ELF-1 (cell line): Measurements from ENCODE around the gene CDIPT.
"Not testable (repeated sequence)": the region's sequence is repeated elsewhere in the genome, so short reads cannot be mapped to it uniquely, and the experiment has no call there.

Experiments used
- DNase-seq: peaks from one replicate; pipeline ENCODE4 v3.0.0-alpha.2; 2016; ENCODE audit warnings: low read depth, low spot score

Gene CDIPT

GRCh38 chr16:29862884-29863668 lies at the start of gene CDIPT:
CDIPT (minus strand) TSS chr16:29863226; CDS start chr16:29862857, 369 bp downstream.
- peak; percentile 98 for DNase-seq

GRCh38 chr16:29912087-29912486 lies 49.1 kb upstream of the CDIPT start:
- no peak for DNase-seq

GRCh38 chr16:29911676-29912010 lies 48.6 kb upstream of the CDIPT start:
- DNase-seq = no peak

DNA sequence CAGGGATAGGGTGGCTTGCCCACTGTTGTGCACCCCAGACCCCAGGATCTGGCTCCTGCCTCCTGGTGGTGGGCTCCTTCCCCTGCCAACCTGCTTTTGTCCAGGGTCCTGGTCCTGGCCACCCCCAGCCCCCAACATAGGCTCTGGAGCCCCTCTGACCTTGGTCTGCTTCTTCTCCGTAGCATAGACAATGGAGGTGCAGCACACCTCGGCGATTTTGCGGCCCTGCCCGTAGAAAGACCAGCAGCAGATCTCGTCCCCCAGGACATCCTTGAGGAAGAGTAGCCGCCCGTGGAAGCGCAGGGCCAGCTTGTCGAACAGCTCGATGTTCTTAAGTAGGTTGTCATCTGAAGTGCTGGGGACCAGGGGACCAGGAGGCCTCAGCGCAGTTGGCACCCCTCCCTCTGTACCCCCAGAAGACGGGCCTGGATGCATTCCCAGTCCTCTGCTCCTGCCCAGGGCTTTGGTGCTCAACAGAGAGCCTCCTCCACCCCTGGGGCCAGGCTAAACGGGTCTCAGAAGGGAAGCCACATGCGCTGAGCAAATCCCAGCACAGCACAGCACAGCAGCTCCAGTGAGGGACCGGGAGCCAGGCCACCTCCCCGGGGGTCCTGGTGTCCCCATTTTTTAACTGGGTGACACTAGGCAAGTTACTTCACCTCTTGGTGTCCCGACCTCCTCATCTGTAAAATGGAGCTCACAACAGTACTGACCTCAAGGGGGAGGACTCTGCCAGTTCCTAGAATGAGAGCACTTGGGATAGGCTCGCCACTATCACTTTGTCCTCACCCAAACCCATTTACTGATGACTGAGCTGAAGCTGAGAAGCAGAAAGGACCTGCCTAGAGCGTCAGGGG lies 48.0 kb upstream of the CDIPT start:
- no peak for DNase-seq

DNA sequence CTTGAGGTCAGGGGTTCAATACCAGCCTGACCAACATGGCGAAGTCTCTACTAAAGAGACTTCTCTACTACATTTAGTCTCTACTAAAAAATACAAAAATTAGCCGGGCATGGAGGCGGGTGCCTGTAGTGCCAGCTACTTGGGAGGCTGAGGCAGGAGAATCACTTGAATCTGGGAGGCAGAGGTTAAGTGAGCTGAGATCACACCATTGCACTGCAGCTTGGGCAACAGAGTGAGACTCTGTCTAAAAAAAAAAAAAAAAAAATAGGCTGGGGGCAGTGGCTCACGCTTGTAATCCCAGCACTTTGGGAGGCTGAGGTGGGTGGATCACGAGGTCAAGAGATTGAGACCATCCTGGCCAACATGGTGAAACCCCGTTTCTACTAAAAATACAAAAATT lies 46.8 kb upstream of the CDIPT start:
- not testable (repeated sequence) for DNase-seq

DNA sequence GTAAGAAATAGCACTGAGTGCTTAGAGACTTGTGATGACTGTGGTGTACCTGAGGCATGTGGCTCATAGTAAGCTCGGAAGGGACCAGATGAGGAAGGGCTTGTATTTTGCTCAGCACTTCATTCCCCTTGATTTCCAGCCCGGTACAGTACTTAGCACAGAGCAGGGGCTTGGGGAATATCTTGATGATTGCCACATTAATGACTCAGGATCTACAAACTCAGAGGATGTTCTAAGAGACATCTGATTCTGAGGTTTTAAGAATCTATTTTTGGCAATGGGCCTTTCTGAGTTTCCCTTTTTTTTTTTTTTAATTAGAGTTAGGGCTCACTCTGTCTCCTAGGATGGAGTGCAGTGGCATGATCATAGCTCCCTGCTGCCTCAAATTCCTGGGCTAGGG lies 46.4 kb upstream of the CDIPT start:
- DNase-seq = no peak

DNA sequence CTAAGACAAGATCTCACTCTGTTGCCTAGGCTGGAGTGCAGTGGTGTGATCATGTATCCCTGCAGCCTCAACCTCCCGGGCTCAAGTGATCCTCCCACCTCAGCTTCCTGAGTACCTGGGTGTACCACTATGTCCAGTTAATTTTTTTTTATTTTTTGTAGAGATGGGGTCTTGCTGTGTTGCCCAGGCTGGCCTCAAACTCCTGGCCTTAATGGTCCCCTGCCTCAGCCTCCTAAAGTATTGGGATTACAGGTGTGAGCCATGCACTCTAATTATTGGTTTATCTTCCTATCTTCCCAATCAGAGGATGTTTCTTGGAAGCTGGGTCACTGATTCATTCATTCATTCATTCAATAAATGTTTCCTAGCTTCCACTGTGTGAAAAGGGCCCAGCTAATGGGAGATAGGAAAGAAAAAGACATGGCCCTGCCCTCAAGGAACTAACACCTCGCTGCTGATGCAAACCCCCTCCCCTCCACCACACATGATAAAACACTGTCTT lies 45.7 kb upstream of the CDIPT start:
- no peak for DNase-seq

DNA sequence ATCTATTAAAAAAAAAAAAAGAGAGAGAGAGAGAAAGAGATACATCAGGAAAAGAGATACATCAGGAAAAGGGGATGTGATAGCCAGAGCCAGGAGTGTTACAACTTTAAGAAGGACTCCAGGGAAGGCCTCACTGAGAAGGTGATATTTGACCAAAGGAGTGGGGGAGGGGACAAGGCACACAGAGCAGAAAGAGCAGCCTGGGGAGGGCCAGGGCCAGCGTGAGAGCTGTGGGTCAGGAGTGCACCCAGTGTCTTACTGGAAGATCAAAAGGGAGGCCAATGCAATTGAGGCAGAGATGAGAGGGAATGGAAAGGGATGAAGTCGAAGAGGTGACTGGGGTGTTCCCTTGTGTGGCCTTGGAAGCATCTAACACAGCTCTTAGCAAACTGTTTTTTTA lies 44.9 kb upstream of the CDIPT start:
- no peak for DNase-seq

DNA sequence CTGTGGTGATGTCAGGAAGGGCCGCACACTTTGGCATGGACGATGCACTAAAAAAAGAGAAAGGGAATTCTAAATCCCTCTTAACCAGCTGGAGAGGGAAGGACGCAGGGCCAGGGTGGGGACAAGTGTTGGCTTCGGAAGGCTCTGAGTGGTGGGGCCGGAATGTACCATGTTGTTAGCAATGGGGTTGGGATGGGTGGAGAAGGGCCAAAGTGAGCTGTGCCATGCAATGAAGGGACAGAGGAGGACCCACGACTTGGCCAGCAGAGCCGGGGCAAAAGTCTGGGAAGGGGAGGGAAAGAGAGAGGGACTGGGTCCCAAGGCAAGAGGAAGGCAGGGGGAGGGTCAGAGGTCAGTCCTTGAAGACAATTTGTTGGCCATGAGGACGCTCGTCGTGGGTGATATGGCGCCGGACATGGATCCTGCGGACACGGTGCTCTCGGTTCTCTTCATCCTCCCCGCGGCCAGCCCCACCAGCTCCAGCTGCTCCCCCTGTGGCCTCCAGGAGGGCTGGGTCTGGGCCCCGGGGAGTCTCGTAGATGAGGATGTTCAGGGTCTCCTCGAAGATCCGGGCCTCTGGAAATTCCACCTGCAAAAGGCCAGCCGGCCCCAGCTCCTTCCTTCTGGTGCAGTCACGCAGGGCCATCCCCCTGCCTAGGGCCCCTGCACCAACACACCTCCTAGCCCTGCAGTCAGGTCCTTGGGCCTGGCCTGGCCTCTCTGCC lies 43.7 kb upstream of the CDIPT start:
- no peak for DNase-seq

DNA sequence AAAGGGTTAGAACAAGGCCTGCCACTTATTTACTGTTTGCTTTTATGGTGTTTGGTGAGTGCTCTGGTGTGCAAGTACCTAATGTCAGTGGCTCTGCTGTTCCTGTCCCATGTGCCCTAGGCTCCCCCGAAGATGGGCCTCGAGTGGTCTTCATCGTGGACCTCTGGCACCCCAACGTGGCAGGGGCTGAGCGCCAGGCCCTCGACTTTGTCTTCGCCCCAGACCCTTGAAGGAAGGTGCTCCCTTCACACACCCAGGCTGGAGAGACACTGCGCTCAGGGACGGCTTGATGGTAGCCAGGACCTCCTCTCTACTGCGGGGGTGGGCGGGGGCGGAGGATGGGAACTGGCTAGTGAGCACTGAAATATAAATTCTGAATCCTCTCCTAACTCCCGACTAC lies 42.6 kb upstream of the CDIPT start:
- DNase-seq = no peak

DNA sequence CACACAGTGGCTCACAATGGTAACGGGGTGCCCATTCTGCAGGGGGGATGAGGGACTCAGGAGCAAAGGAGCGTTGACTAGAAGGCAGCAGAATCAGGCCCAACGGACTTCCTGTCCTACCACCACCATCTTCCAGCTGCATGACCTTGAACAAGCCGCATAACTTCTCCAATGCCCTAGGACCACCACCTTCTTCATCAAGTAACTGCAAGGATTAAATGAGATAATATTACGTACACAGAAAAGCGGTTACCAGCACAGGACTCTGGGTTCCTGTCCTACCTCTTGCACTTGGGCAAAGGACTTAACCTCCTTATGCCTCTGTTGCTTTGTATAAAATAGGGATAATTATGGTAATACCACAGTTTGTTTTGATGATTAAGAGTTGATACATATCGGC lies 41.9 kb upstream of the CDIPT start:
- no peak for DNase-seq

- no peak for DNase-seq
Measured at GRCh38 chr16:29903590-29903989, 40.6 kb upstream of the CDIPT start.

DNA sequence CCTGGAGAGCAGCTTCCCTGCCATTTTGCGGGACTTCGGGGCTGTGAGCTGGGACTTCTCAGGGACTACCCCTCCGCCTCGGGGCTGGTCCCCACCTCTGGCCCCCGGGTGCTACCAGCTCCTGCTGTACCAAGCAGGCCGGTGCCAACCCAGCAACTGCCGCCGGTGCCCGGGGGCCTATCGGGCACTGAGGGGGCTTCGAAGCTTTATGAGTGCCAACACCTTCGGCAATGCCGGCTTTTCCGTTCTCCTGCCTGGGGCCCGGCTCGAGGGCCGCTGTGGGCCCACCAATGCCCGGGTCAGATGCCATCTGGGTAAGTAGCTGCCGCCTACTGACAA lies 38.5 kb upstream of the CDIPT start:
- DNase-seq = no peak

- DNase-seq = no peak
Measured at GRCh38 chr16:29900888-29901606, 38.0 kb upstream of the CDIPT start.

DNA sequence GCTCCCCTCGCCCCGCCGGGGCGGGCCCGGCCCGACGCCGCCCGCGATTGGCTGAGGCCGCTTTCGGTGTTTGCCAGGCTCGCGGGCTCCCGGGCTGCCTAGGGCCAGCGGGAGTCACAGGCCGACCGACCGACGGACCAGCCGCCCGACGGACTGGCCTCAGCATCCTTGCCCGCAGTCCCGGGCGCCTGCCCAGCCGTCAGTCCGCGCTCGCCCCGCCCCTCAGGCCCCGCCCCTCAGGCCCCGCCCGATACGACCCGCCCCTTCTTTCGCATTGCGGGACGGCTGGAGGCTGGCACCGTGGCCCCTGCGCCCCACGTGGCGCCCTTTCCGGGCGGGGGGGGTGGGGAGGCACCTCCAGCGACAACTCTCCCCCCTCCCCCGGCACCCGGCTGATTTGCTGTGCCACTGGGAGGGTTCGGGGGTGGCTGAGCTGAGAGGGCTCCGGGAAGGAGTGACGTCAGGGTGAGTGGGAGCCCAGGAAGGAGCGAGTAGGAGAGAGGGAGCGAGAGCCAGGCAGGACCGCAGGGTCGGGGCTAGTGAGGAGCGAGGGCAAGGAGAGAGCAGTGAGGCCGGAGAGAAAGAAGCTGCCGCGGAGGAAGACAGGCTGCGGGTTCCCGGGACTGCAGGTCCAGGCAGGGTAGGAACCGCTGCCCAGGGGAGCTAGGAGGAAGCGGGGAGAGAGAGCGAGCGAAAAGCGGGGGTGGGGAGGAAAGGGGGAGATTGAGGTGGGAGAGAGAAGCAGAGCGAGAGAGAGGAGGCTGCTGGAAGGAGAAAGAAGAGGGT lies 37.3 kb upstream of the CDIPT start, which contains the start of gene ASPHD1:
ASPHD1 (plus strand) TSS at position 387 of the 786 bp plus-strand sequence. CDS start 484 bp downstream, outside the sequence.
- peak; percentile 72 for DNase-seq

- peak; percentile 95 for DNase-seq
Measured at GRCh38 chr16:29899516-29900101, 36.6 kb upstream of the CDIPT start, which contains the start of gene SEZ6L2. SEZ6L2 (minus strand) TSS chr16:29899550; CDS start chr16:29899019, 531 bp downstream.

DNA sequence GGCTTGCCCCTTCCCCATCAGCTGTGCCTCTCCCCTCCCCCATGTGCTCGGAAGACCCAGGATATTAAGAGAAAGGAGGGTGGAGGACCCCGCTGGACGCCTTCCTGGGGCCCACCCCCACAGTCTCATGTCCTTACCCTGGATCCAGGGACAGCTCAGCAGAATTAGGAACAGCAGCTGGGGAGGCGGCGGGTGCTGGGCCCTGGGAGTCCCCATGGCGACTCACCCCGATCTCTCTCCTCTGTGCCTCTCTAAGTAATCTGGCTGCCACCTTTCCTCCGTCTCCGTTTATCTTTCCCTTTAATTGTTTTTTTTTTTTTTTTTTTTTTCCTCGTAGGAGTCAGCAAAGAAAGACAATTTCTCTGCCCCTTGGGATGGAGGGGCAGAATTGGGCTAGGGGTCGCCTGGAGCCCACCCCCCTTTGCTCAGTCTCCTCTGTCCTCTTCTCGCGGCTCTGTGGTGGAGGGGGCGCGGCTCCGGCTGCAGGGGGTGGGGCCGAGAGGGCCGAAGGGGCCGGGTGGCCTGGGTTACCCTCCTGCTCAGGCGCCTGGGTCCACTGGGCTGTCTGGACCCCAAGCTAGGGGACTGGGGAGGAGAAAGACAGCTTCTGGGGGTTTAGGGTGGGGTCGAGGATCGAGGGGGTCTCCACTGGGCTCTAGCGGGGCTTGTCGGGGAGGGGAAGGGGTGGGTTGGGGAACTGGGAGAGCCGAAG lies 35.9 kb upstream of the CDIPT start:
- DNase-seq = peak; percentile 39

DNA sequence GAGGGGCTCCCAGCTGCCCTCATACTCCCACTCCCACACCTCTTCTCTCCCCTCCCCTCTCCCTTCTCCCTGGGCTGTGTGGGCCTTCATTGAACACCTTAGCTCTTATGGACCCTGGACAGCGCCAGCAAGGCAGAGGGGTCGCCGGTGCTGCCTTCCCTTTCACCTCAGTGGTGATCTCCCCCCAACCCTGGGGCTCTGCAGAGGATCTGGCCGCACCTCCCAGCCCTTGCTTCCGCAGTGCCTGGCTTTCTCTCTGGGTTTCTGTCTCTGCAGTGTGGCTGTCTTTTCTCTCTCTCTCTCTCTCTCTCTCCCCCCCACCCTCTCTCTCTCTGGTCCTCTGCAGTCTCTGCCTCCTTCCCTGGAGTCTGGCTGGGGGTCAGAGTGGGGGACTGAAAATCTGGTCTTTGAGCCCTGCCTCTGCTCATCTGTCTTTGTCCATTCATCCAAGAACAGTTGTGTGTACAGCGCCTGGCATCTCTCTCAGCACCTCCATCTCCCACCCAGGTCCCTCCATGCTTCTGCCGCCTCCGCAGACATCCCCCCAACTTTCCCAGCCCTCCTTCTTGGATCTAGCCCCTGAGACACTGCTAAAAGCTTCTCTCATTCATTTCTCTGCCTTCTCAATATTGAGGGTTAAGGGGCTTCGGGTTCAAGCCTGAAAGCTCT lies 35.2 kb upstream of the CDIPT start:
- peak; percentile 48 for DNase-seq

DNA sequence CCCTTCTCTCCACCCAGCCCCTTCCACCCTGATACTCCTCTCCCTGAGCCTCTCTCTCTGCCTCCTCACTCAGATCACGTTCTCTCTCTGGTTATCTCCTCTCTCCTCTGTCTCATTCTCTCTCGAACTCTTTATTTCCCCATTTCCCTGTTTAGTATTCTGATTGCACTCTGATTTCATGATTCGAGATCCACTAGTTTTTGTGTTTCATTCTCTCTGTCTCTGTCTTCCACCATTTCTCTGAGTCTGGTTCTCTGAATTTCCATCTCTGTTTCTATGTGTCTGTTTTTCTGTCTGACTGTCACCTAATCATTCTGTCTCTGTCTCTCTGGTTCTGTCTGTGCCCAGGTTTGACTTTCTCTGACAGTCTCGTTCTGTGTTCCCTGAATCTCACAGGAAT lies 34.3 kb upstream of the CDIPT start:
- no peak for DNase-seq
